ENCODE results near the gene JCAD.
"Not testable (repeated sequence)": the region's sequence is repeated elsewhere in the genome, so short reads cannot be mapped to it uniquely, and the experiment has no call there.

The JCAD gene

DNA sequence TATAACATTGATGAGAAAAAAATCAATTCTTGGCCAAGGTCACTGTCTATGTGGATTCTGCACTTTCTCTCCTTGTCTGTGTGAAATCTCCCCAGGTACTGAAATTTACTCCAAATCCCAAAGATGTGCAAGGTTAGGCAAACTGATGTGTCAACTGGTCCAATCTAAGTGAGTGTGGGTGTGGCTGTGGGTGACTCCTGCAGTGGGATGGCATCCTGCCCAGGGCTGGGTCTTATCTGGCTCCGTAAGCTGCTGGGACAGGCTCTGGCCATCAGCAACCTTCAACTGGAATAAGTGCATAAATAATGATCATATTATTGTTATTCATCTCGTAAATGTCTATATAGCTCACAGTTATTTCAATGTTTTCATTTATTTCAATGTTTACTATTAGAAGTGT, 79.3 kb downstream of the JCAD start:
- no peak for DNase-seq

DNA sequence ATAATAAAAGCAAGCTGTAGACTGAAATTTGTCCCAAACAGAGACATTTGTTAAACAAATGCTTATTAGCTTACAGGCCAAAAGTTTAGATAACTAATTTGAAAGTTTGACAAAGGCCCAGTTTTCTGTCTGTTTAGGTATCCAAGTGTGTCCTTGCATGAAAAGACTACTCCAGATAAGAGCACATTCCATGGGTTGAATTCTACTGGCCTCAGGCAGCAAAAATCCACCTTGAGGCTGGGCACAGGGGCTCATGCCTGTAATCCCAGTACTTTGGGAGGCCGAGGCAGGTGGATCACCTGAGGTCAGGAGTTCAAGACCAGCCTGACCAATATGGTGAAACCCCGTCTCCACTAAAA, 80.0 kb downstream of the JCAD start:
- not testable (repeated sequence) for DNase-seq

DNA sequence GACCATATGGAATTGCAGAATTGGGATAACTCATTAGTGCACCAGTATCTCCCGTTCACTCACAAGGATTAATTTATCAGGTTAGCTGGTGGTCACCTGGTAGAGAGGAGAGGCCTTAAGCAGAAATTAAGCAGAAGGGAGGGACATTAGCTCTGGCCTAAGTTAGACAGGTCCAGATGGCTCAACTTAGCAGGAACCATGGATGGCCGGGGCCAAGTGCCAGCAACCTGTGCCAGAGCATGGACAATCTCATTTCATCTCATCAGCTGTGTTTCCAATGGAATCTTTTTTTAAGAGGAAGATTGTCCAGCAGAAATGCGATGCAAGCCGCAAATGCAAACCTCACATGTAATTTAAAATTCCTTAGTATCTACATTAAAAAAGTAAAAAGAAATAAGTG, 82.2 kb downstream of the JCAD start:
- no peak for DNase-seq

DNA sequence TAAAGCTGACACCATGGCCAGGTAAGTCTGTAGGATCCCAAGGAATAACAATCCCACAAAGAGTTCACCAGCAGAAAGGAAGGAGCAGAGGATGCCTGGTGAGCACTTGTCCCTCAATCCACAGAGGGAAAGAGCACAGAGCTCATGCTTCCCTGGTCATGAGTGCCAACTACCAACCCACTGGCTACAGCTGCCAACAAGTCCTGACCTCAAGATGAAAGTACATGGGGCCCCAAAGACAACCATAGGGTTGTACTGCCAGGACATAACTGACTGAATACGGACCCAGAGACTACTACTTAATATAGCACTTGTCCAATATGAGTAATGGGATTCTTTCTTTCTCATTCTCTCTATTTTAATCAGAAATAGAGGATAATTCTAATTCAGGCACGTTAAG, 83.3 kb downstream of the JCAD start:
- no peak for DNase-seq

DNA sequence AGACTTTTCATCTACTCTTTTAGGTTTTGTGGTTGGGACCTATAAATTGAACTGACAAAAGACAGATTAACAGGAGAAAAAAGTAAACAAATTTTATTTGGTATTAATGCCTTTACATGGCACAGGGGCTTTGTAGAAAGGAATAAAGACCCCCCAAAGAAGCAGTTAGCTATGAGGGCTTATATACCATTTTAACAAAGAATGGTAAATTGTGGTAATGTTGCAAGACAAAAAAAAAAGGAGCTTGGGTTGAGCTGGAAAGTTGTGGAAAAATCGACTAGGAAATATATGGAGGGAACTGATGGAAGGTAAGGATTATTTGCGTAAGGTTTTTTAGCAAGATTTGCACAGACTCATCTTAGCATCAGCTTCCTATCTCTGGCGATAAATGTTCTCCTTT, 84.6 kb downstream of the JCAD start:
- no peak for DNase-seq

DNA sequence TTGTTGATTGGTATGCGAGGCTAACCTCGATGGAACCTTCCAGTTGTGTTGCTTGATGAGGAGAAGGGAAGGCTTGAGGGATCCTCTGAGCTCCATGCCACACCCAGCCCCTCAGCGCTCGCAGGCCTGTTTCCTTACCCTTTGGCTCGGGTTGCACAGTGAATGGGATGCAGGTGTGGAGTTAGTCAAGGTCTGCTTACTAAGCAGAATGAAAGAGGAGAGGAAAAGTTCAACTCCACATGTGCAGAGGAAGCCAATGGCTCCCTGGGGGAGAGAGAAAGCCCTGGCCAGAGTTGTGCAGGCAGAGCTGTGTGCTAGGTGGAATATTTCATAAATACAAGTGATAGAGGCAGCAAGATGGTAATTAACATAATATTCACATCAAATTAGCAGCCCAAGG, 85.5 kb downstream of the JCAD start:
- DNase-seq = no peak

DNA sequence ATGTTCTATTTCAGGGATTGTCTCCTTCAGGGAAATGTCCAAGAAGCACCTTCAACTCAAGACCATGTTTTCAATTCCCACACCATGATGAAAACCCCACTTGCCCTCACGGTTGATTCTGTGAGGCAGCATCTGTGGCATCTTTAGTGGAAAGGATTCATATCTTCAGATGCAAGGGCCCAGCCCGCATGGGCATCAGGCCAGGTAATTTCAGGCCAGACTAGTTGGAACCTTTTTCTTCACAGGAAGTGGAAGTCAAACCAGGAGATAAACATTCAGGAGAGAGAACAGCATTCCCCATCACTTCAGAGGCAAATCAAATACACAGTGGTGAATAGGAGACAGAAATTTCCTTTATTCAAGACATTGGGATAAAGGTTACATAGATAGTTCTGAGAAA, 88.8 kb downstream of the JCAD start:
- DNase-seq = no peak

DNA sequence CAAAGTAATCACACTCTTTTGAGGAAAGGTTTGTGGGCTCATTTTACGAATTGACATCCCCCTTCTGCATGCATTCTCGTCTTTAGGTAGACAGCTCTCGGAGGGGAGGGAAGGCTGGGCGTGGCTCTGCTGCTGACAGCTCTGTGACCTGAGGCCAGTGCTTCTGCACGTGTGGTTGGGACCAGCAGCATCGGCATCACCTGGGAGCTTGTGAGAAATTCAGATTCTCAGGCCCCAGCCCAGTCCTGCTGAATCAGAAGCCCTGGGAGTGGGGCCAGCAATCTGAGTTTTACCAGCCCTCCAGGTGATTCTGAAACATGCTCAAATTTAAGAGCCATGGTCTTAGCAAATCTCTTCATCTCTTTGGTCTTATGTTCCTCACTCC, 89.4 kb downstream of the JCAD start:
- no peak for DNase-seq

DNA sequence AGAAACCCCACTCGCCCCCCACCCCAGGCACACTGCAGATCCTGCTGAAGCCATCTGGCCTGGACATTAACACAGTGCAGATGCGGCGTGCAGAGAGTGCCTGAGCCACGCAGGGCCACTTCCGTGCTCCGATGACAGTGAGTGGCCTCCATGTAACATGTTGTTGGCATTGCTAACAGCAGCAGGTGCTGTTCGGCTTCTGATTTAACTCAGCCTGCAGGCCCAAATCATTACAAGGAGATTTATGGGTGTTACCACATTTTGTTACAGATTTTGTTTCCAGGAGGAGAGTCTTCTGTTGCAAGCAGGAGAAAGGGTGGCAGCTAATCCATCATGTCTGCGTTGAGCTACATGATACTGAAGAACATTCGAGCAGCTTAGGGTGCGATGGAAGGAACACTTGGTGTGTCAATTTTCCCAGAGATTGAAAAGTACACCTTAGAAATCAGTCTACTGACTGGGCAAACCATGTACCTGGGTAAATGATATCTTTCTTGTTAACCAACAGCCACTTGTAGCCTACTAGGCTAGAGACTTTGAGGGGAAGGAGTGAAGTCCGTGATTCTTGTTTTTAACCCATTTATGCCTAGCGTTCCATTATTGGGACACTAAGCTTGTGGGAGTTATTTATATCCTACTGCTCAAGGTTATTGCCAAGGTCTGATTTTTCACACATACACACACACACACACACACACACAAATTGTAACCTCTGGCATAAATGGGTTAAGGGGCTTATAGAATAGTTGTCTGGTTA, 90.0 kb downstream of the JCAD start:
- DNase-seq = no peak

DNA sequence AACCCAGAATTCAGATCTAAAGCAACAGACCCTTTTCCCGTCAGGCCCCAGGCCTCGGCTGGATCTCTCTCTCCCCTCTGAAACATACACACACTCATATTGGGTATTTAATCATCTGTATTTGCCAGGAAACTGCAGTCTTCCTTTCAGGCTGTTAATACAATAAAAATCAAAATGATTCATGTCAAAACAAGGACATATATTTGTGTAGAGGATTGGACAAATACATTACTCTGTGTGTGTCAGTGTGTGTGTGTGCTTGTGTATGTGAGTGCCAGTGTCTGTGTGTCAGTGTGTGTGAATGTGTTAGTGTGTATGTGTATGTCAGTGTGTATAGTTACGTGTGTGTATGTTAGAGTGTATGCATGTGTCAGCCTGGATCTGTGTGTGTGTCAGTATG, 90.8 kb downstream of the JCAD start:
- no peak for DNase-seq

DNA sequence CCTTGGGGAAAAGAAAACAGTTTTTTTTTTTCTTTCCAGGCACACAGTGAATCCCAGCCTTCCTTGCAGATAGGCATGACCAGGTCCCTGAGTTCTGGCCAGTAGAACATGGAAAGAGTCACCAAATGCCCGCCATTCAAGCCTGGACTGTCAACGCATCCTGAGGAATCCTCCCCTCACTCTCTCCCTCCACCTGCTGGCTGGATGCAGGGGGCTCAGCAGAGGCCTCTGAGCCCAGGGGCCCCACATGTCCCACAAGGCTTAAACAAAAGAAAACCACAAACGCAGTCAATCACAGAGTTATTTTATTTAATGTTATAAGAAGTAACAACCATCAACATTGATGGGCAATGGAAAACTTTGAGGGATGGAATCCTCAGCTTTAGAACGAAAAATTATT, 93.1 kb downstream of the JCAD start:
- DNase-seq = no peak
